Activated T-cell treated with anti-CD3 and anti-CD28 coated beads, Interleukin-2, amount 50 U/mL, for 4 hours (primary cell): ENCODE results near the gene TNRC18. TPM values are rescaled to one million over a fixed set of nuclear protein-coding genes. Genes with fewer than 3 reads are reported as not detected.
"Not testable (repeated sequence)": the region's sequence is repeated elsewhere in the genome, so short reads cannot be mapped to it uniquely, and the experiment has no call there.

Experiments
- ATAC-seq, 2 donors: fragments of 200-7000 bp; cut with Tn5 transposase; one replicate each; pipeline ENCODE4 v1.10.0; 2021
- DNase-seq: peaks from one replicate; pipeline ENCODE4 v3.0.0-alpha.2; 2020
- H3K27me3 Mint-ChIP-seq: one replicate; pipeline ENCODE4 v1.8.0; 2021; ENCODE audit warnings: low read depth, mixed read lengths
- H3K36me3 Mint-ChIP-seq: one replicate; pipeline ENCODE4 v1.8.0; 2022; ENCODE audit warnings: mixed read lengths; ENCODE audit not compliant: insufficient read depth
- H3K4me1 Mint-ChIP-seq: one replicate; pipeline ENCODE4 v1.8.0; 2021; ENCODE audit warnings: low read depth, mixed read lengths
- H3K4me3 Mint-ChIP-seq: one replicate; pipeline ENCODE4 v1.8.0; 2021; ENCODE audit warnings: mild to moderate bottlenecking, moderate library complexity, mixed read lengths
- H3K9me3 Mint-ChIP-seq: one replicate; pipeline ENCODE4 v1.8.0; 2021; ENCODE audit warnings: mixed read lengths
- total RNA-seq, 3 donors: library from RNA; stranded (reverse); gene quantifications; one replicate each; pipeline ENCODE4 v1.2.1, GENCODE V29; 2021

Gene TNRC18
- total RNA-seq, 3 donors from 2014 or later = 45.4 to 55.2 (median 48.4) TPM

- H3K9me3 Mint-ChIP-seq, H3K27me3 Mint-ChIP-seq, H3K36me3 Mint-ChIP-seq, H3K4me1 Mint-ChIP-seq, DNase-seq, H3K4me3 Mint-ChIP-seq, ATAC-seq: not testable (repeated sequence)
Measured at GRCh38 chr7:5260530-5261068, 163.0 kb downstream of the TNRC18 start.

Other genes with a start within 250 kb of the TNRC18 start
- 10 to 100 TPM; 38.0 to 44.9 (median 39.1) TPM for gene WIPI2, start 233.6 kb downstream of the TNRC18 start, total RNA-seq
- under 1 TPM; 0.18 to 0.34 (median 0.24) TPM for gene SLC29A4, start 140.9 kb downstream of the TNRC18 start, total RNA-seq
- gene FBXL18, start 90.0 kb upstream of the TNRC18 start, total RNA-seq = 10 to 100 TPM; 11.9 to 13.1 (median 12.8) TPM
- gene ACTB, start 106.8 kb upstream of the TNRC18 start, total RNA-seq = 1,000 to 10,000 TPM; 6,778 to 7,684 (median 6,905) TPM
- 10 to 100 TPM; 17.5 to 27.2 (median 18.3) TPM for gene FSCN1, start 169.0 kb upstream of the TNRC18 start, total RNA-seq